ENCODE measurements around the gene GFOD1. TPM values are rescaled to one million over a fixed set of nuclear protein-coding genes. Genes with fewer than 3 reads are reported as not detected.

GFOD1 gene
- total and polyA plus RNA-seq, 2 of the 4 experiments (the other 2 are of a cell fraction): 1.8 to 3.4 TPM

DNA sequence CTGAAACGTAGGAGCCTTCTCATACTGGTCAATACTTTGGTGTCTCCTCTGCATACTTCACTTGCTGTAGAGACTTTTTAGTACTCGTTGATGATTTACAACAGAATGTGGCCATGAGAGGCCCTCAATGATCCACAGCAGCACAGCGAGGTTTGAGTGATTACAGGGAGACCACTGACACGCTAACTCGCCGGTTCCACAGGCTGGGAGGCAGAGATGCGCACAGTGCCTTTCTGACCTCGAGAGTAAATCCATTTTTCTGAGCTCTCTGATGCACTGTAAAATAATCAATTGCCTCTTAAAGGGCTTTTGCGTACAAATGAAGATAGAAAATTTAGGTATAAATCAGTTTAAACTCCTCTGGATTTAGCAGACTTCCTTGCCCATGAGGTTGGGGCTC, 102.9 kb downstream of the GFOD1 start:
- Histone ChIP-seq H3K27ac (ENCODE audit: insufficient read depth, low read length) (no peak overlapping the region), H4K91ac (ENCODE audit: insufficient read depth, low read depth, low read length) (no peak overlapping the region), H3K27me3 (ENCODE audit: control insufficient read depth, insufficient read depth, low read length) (no peaks in the 10 kb centered on the region), H3K4me1 (ENCODE audit: control insufficient read depth, insufficient read depth, low read length) (no peaks in the 10 kb centered on the region), H3K23ac (ENCODE audit: low read depth, low read length) (no peak overlapping the region), H3K9me3 (ENCODE audit: control insufficient read depth, insufficient read depth, low read length) (no peaks in the 10 kb centered on the region), H4K8ac (ENCODE audit: low read depth in 2 of 2, low read length in 2 of 2) (no peak overlapping the region), H3K9ac (ENCODE audit: low read depth, low read length) (no peak overlapping the region), H2BK120ac (ENCODE audit: low read depth, low read length) (no peak overlapping the region), H3K4me3 (ENCODE audit: insufficient read depth, low read depth, low read length) (no peak overlapping the region), H3K79me1 (ENCODE audit: low read depth in 1 of 2, low read length in 2 of 2) (no peaks in the 10 kb centered on the region), H3K4ac (ENCODE audit: low read depth, low read length) (no peak overlapping the region), H3K56ac (ENCODE audit: extremely low read depth, insufficient read depth, low read length) (no peak overlapping the region), H3K18ac (ENCODE audit: low read depth, low read length) (no peak overlapping the region), H3K14ac (replicated peaks; ENCODE audit: low read depth, low read length) (no peak overlapping the region), H4K20me1 (ENCODE audit: insufficient read depth, low read length) (no peaks in the 10 kb centered on the region), H2BK20ac (ENCODE audit: low read depth, low read length) (no peak overlapping the region), H4K5ac (ENCODE audit: low read depth, low read length) (no peak overlapping the region; the same call in 1 of the 2 replicates), H2AK9ac (replicated peaks; ENCODE audit: low read depth, low read length, poor library complexity) (no peak overlapping the region), H3K9me1 (ENCODE audit: insufficient read depth, low read length) (no peaks in the 10 kb centered on the region), H3K4me2 (ENCODE audit: low read depth, low read length) (no peak overlapping the region), H2AK5ac (ENCODE audit: low read depth, low read length) (no peak overlapping the region), H3K36me3 (ENCODE audit: control insufficient read depth, insufficient read depth, low read length) (no peaks in the 10 kb centered on the region), H2BK15ac (ENCODE audit: low read depth, low read length) (no peak overlapping the region), H2AFZ (replicated peaks; ENCODE audit: low read length, poor library complexity) (no peak overlapping the region), H2BK5ac (ENCODE audit: low read depth, low read length, poor library complexity, severe bottlenecking) (no peak overlapping the region)
- dilution Hi-C loops (cut with HindIII; ENCODE audit: low sequenced_read_pairs, unreplicated experiment) (no loop called here), intact Hi-C loops (cut with micrococcal nuclease) (no loop called here), in situ Hi-C loops (cut with MboI; ENCODE audit: low sequenced_read_pairs) (no loop called here)
- ATAC-seq (ENCODE audit: low read depth): no peak
- TF ChIP-seq MAFK (IDR thresholded peaks at IDR 0.05; ENCODE audit: low read depth, low read length) (no peak), SMC3 (IDR thresholded peaks at IDR 0.05; ENCODE audit: low read depth, low read length) (no peak), MAZ (IDR thresholded peaks at IDR 0.05; ENCODE audit: borderline replicate concordance, low read depth, low read length) (no peak), MXI1 (IDR thresholded peaks at IDR 0.05; ENCODE audit: borderline replicate concordance, low read depth, low read length) (no peak), FOS (IDR thresholded peaks at IDR 0.05; ENCODE audit: low read depth, low read length) (no peak), POLR2A (IDR thresholded peaks at IDR 0.05; ENCODE audit: low read depth, low read length) (no peak), RCOR1 (IDR thresholded peaks at IDR 0.05; ENCODE audit: insufficient replicate concordance, low read length) (no peak), NFE2L2 (IDR thresholded peaks at IDR 0.05; ENCODE audit: low read depth, low read length) (no peak)
- TF ChIP-seq, protein P1, sequence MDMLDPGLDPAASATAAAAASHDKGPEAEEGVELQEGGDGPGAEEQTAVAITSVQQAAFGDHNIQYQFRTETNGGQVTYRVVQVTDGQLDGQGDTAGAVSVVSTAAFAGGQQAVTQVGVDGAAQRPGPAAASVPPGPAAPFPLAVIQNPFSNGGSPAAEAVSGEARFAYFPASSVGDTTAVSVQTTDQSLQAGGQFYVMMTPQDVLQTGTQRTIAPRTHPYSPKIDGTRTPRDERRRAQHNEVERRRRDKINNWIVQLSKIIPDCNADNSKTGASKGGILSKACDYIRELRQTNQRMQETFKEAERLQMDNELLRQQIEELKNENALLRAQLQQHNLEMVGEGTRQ (IDR thresholded peaks at IDR 0.05; ENCODE audit: low read depth, low read length): no peak
- TF ChIP-seq, protein P2, sequence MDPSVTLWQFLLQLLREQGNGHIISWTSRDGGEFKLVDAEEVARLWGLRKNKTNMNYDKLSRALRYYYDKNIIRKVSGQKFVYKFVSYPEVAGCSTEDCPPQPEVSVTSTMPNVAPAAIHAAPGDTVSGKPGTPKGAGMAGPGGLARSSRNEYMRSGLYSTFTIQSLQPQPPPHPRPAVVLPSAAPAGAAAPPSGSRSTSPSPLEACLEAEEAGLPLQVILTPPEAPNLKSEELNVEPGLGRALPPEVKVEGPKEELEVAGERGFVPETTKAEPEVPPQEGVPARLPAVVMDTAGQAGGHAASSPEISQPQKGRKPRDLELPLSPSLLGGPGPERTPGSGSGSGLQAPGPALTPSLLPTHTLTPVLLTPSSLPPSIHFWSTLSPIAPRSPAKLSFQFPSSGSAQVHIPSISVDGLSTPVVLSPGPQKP (IDR thresholded peaks at IDR 0.05; ENCODE audit: borderline replicate concordance, low read depth, low read length): no peak
- BruUV-seq (replicated peaks): no TSS peak
- CTCF ChIA-PET: interaction anchor here (0.9 kb wide), 1 partner anchor 12 kb away, joined by 6 read pairs; no protein-coding TSS in a partner anchor
- 80% methylated on average over 3 of the region's 9 CpGs; no CpG with 5 or more reads in 1 of the 2 experiments for WGBS, 2 experiments (ENCODE audit: extremely low coverage in 2 of 2, insufficient read length in 1 of 2)
- no peak for DNase-seq
- POLR2A ChIA-PET (ENCODE audit: unreplicated experiment): no interaction called here
